Thyroid gland (tissue), 4 donors: ENCODE results near the gene PIK3AP1. TPM values are rescaled to one million over a fixed set of nuclear protein-coding genes. Genes with fewer than 3 reads are reported as not detected.
"Not testable (repeated sequence)": the region's sequence is repeated elsewhere in the genome, so short reads cannot be mapped to it uniquely, and the experiment has no call there.

Source experiments
- DNase-seq, 2 donors: peaks; one replicate each; pipeline ENCODE4 v3.0.0-alpha.2; 2019
- H3K27ac ChIP-seq, 3 donors: fragments of 200-600 bp; sonication (generic); 1 replicate in 2 of 3; 2 replicates in 1 of 3; pipeline ENCODE4 v1.5.1; 2016 to 2019; ENCODE audit warnings: mild to moderate bottlenecking in 1 of 3, moderate library complexity in 1 of 3
- H3K27me3 ChIP-seq: fragments of 200-600 bp; sonication (generic); one replicate; pipeline ENCODE4 v1.5.1; 2019
- H3K36me3 ChIP-seq, 2 donors: fragments of 200-600 bp; sonication (generic); one replicate each; pipeline ENCODE4 v1.5.1; 2016 to 2019
- H3K4me1 ChIP-seq, 2 donors: fragments of 200-600 bp; sonication (generic); one replicate each; pipeline ENCODE4 v1.5.1; 2017 to 2019
- H3K4me3 ChIP-seq, 3 donors: fragments of 200-600 bp; sonication (generic); replicated peaks in 1 of 3; 1 replicate in 2 of 3; 2 replicates in 1 of 3; pipeline ENCODE4 v1.5.1; 2016; ENCODE audit warnings: mild to moderate bottlenecking in 1 of 3
- H3K9me3 ChIP-seq: fragments of 200-600 bp; sonication (generic); one replicate; pipeline ENCODE4 v1.5.1; 2017
- CTCF ChIP-seq, 6 experiments: fragments of 200-600 bp in 3 of 6; fragments of 450-650 bp in 3 of 6; sonication (generic) in 3 of 6; IDR thresholded peaks; one replicate each; pipeline ENCODE4 v1.5.1; 2016 to 2019; ENCODE audit warnings: antibody characterized with exemption in 6 of 6, mild to moderate bottlenecking in 2 of 6, inconsistent platforms in 1 of 6, moderate library complexity in 1 of 6
- POLR2A ChIP-seq, 2 donors: fragments of 450-650 bp; IDR thresholded peaks; one replicate each; pipeline ENCODE4 v1.6.1; 2017; ENCODE audit warnings: antibody characterized with exemption in 2 of 2, mild to moderate bottlenecking in 2 of 2, moderate library complexity in 1 of 2
- WGBS, 2 donors: methylation state at CpG; one replicate each; pipeline ENCODE4 v1.1.5; 2017; 5-methylcytosine and 5-hydroxymethylcytosine counted together
- intact Hi-C: fragments of 100-400 bp; cut with DNase I; formaldehyde crosslinking; loops from one replicate; pipeline ENCODE4 v1.15.1; 2023
- total RNA-seq, 4 donors: library from RNA; depleted of rRNA; stranded (reverse); fragments of >200 nt; gene quantifications; one replicate each; pipeline ENCODE4 v1.2.3, GENCODE V29; 2016

The PIK3AP1 gene
- total RNA-seq, 4 donors from 2014 or later: 8.6 to 13.9 (median 12.0) TPM

- 76 to 79% methylated on average over 4 of the region's 4 CpGs for WGBS, 2 donors
- H3K27me3 ChIP-seq: no peaks in the 10 kb centered on the region
- H3K4me1 ChIP-seq: no peaks in the 10 kb centered on the region
- no peak overlapping the region for H3K4me3 ChIP-seq
- no peak overlapping the region for H3K27ac ChIP-seq
- no peak for TF ChIP-seq POLR2A (IDR thresholded peaks at IDR 0.05)
- intact Hi-C loops: no loop called here
- DNase-seq: no peak
- H3K36me3 ChIP-seq: no peaks in the 10 kb centered on the region
- no peaks in the 10 kb centered on the region for H3K9me3 ChIP-seq
Measured at GRCh38 chr10:96764425-96765060, 44.2 kb upstream of the PIK3AP1 start.

- Histone ChIP-seq H3K9me3 (no peaks in the 10 kb centered on the region), H3K36me3 (no peaks in the 10 kb centered on the region), H3K27ac (no peak overlapping the region), H3K27me3 (no peaks in the 10 kb centered on the region), H3K4me1 (no peaks in the 10 kb centered on the region), H3K4me3 (no peak overlapping the region)
- no peak for TF ChIP-seq CTCF (IDR thresholded peaks at IDR 0.05)
- TF ChIP-seq POLR2A (IDR thresholded peaks at IDR 0.05): no peak
- WGBS, 2 donors: 5 to 40% methylated on average over 1 of the region's 1 CpG
- intact Hi-C loops: no loop called here
- peak; percentile 23 to 25 for DNase-seq
Measured at GRCh38 chr10:96758423-96758822, 38.1 kb upstream of the PIK3AP1 start.

- WGBS, 2 donors: 88 to 90% methylated on average over 5 of the region's 5 CpGs
- H3K27ac ChIP-seq: no peak overlapping the region
- H3K27me3 ChIP-seq: no peaks in the 10 kb centered on the region
- TF ChIP-seq CTCF (IDR thresholded peaks at IDR 0.05): no peak
- no peaks in the 10 kb centered on the region for H3K4me1 ChIP-seq
- H3K4me3 ChIP-seq: no peak overlapping the region
- no peaks in the 10 kb centered on the region for H3K9me3 ChIP-seq
- no peak for DNase-seq
- intact Hi-C loops: no loop called here
- no peaks in the 10 kb centered on the region for H3K36me3 ChIP-seq
Measured at GRCh38 chr10:96756111-96756903, 36.0 kb upstream of the PIK3AP1 start.

- TF ChIP-seq CTCF (IDR thresholded peaks at IDR 0.05) (no peak), POLR2A (IDR thresholded peaks at IDR 0.05) (no peak)
- 36 to 37% methylated on average over 1 of the region's 1 CpG for WGBS, 2 donors
- no peak for DNase-seq
- no peaks in the 10 kb centered on the region for H3K27me3 ChIP-seq
- H3K36me3 ChIP-seq: no peaks in the 10 kb centered on the region
- H3K4me1 ChIP-seq: no peaks in the 10 kb centered on the region
- no peaks in the 10 kb centered on the region for H3K9me3 ChIP-seq
- H3K4me3 ChIP-seq: no peak overlapping the region
- H3K27ac ChIP-seq: no peak overlapping the region
- intact Hi-C loops: no loop called here
Measured at GRCh38 chr10:96753956-96754355, 33.6 kb upstream of the PIK3AP1 start.

GRCh38 chr10:96752375-96752774 lies 32.1 kb upstream of the PIK3AP1 start:
- no peak for DNase-seq
- intact Hi-C loops: no loop called here
- Histone ChIP-seq H3K27ac (no peak overlapping the region), H3K9me3 (no peaks in the 10 kb centered on the region), H3K36me3 (no peaks in the 10 kb centered on the region), H3K27me3 (no peaks in the 10 kb centered on the region), H3K4me1 (no peaks in the 10 kb centered on the region), H3K4me3 (no peak overlapping the region)
- TF ChIP-seq POLR2A (IDR thresholded peaks at IDR 0.05): no peak
- no peak for TF ChIP-seq CTCF (IDR thresholded peaks at IDR 0.05)
- WGBS, 2 donors: 89% methylated on average over 4 of the region's 4 CpGs

- H3K27me3 ChIP-seq, intact Hi-C loops, H3K9me3 ChIP-seq, H3K4me3 ChIP-seq, H3K27ac ChIP-seq, DNase-seq, H3K4me1 ChIP-seq, H3K36me3 ChIP-seq: not testable (repeated sequence)
- WGBS, 2 donors: 97% methylated on average over 17 to 20 of the region's 24 CpGs
Measured at GRCh38 chr10:96750316-96750715, 30.0 kb upstream of the PIK3AP1 start.
